Pancreas (tissue), 10 donors: Measurements from ENCODE around the gene CCDC110. TPM values are rescaled to one million over a fixed set of nuclear protein-coding genes. Genes with fewer than 3 reads are reported as not detected.

Source experiments
- ATAC-seq, 4 donors: fragments of 200-7000 bp; cut with Tn5 transposase; one replicate each; pipeline versions ENCODE4 v1.8.0 to v1.9.1; 2020; ENCODE audit warnings: mild to moderate bottlenecking in 4 of 4, moderate library complexity in 4 of 4
- DNase-seq, 6 donors: peaks; one replicate each; pipeline ENCODE4 v3.0.0-alpha.2; 2020
- FAIRE-seq: peaks from 2 replicates; lab custom pipeline; 2012; peaks lifted over from hg19 to GRCh38; lab: Jason Lieb, UNC
- H3K27ac ChIP-seq, 4 donors: fragments of 200-600 bp; sonication (generic); 1 replicate in 3 of 4; 2 replicates in 1 of 4; pipeline versions ENCODE4 v1.5.0 to v1.8.0; 2020
- H3K27me3 ChIP-seq, 4 donors: fragments of 200-600 bp; one replicate each; pipeline ENCODE4 v1.8.0; 2021
- H3K36me3 ChIP-seq, 3 donors: fragments of 200-600 bp; sonication (generic) in 1 of 3; one replicate each; pipeline versions ENCODE4 v1.5.0 to v1.8.0; 2020 to 2021
- H3K4me1 ChIP-seq, 3 donors: fragments of 200-600 bp; one replicate each; pipeline ENCODE4 v1.8.0; 2021
- H3K4me3 ChIP-seq, 4 donors: fragments of 200-600 bp; sonication (generic) in 2 of 4; one replicate each; pipeline versions ENCODE4 v1.5.0 to v1.8.0; 2020 to 2021
- H3K9me3 ChIP-seq, 4 donors: fragments of 200-600 bp; one replicate each; pipeline ENCODE4 v1.8.0; 2021
- WGBS, 2 donors: extraction: QIAGEN DNeasy Blood & Tissue Kit; methylation state at CpG; one replicate each; pipeline ENCODE4 v1.1.7; 2013; 5-methylcytosine and 5-hydroxymethylcytosine counted together
- intact Hi-C, 3 donors: fragments of 100-400 bp; cut with DNase I; formaldehyde crosslinking; loops; one replicate each; pipeline versions ENCODE4 v1.11.1 to v1.14.2; 2022
- polyA plus RNA-seq, 2 donors: library from polyadenylated mRNA; stranded (reverse); fragments of 200-250 nt; gene quantifications; one replicate each; pipeline ENCODE4 v1.2.3, GENCODE V29; 2013
- total RNA-seq, 6 donors: library from RNA; stranded (reverse); fragmentation: NEBNext Ultra II Directional in 4 of 6; extraction: Animal tissue kit (Norgen Biotek cat#: 25700) in 4 of 6; gene quantifications; one replicate each; pipeline versions ENCODE4 v1.2.1 to v1.2.4, GENCODE V29; 2021 to 2023
- TF ChIP-seq, protein P1 (sequence below), 4 donors: fragments of 200-600 bp; sonication (generic) in 3 of 4; IDR thresholded peaks; one replicate each; pipeline versions ENCODE4 v1.5.0 to v1.8.0; 2021; ENCODE audit warnings: antibody characterized with exemption in 4 of 4
- donor health status: healthy with polysubstance abuse.
- donor health status: DM: no; HTN: no; CAD: no; lungs with moderate emphysema.
- donor health status: DM: no; HTN: no; CAD: no.
- donor health status: control.
- donor health status: control.
- donor health status: Bipolar disorder and iron deficiency.
- donor health status: DM: yes; HTN: yes; CAD: no.
- donor health status: DM: no; HTN: no; CAD: no.
- donor health status: DM: no; HTN: no; CAD: no.
- donor health status: DM: yes; HTN: yes; CAD: no.

CCDC110 gene
- total and polyA plus RNA-seq, 8 donors: 4.1 to 25.8 (median 14.9) TPM

DNA sequence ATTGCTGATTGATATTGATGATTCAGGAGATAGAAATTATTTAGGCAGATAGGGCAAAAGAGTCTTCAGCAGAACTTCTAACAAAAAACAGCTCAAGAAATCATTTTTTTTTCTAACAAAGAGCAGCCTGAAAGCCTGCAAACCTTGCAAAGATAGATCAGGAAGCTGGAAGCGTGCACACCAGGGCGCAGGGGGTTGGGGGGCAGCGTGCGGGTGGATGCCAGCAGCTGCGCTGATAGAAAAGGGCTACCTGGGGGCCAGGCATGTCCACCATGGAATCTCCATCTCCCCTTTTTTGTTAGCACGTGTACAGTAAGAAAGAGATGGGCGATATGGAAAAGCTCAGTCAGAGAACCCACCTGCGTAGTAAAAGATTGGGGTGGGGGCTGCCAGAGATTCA, 1.7 kb upstream of the CCDC110 start:
- H3K36me3 ChIP-seq: no peaks in the 10 kb centered on the region
- no peak overlapping the region for H3K4me3 ChIP-seq
- 94 to 98% methylated on average over 8 of the region's 8 CpGs for WGBS, 2 donors
- FAIRE-seq: no peak
- no peak overlapping the region for H3K27ac ChIP-seq
- no peaks in the 10 kb centered on the region for H3K27me3 ChIP-seq
- intact Hi-C loops: loop anchor here in 1 of 3 donors (10.0 kb wide), 1 partner anchor 122 kb away; no protein-coding TSS in a partner anchor
- ATAC-seq: no peak
- no peak for DNase-seq
- TF ChIP-seq, protein P1, sequence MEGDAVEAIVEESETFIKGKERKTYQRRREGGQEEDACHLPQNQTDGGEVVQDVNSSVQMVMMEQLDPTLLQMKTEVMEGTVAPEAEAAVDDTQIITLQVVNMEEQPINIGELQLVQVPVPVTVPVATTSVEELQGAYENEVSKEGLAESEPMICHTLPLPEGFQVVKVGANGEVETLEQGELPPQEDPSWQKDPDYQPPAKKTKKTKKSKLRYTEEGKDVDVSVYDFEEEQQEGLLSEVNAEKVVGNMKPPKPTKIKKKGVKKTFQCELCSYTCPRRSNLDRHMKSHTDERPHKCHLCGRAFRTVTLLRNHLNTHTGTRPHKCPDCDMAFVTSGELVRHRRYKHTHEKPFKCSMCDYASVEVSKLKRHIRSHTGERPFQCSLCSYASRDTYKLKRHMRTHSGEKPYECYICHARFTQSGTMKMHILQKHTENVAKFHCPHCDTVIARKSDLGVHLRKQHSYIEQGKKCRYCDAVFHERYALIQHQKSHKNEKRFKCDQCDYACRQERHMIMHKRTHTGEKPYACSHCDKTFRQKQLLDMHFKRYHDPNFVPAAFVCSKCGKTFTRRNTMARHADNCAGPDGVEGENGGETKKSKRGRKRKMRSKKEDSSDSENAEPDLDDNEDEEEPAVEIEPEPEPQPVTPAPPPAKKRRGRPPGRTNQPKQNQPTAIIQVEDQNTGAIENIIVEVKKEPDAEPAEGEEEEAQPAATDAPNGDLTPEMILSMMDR (IDR thresholded peaks at IDR 0.05): no peak
- H3K4me1 ChIP-seq: peaks cover 0 to 4% (median 0%) of the 10 kb centered on the region in 3 donors
- no peaks in the 10 kb centered on the region for H3K9me3 ChIP-seq

DNA sequence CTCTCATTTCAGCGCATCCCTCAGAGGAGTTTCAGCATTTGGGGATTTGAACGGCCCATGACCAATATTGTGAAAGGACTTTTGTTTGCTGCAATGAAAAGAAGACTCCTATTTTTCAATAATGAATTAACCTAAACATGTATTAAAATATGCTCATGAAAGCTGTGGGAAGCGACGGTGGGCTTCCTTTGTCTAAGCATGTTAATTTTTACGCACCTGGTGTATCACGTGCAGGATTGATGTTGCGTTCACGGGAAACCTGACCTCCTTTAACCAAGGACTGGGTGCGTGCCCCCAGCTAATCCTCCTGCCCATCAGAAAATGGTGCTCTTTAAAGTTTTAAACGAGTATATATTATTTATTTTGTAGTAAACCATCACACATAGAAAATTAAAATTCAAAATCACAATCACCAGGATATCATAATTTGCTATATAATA, 590 bp upstream of the CCDC110 start:
- Histone ChIP-seq H3K4me1 (peaks cover 0 to 4% (median 0%) of the 10 kb centered on the region in 3 donors), H3K27ac (no peak overlapping the region), H3K36me3 (no peaks in the 10 kb centered on the region), H3K4me3 (peak overlapping the region; percentile 80 to 95 (median 87)), H3K9me3 (no peaks in the 10 kb centered on the region), H3K27me3 (no peaks in the 10 kb centered on the region)
- no peak for DNase-seq
- intact Hi-C loops: loop anchor here in 1 of 3 donors (10.0 kb wide), 1 partner anchor 123 kb away; no protein-coding TSS in a partner anchor
- ATAC-seq: no peak
- TF ChIP-seq, protein P1 (IDR thresholded peaks at IDR 0.05): no peak
- no peak for FAIRE-seq
- 47 to 49% methylated on average over 10 of the region's 10 CpGs for WGBS, 2 donors

DNA sequence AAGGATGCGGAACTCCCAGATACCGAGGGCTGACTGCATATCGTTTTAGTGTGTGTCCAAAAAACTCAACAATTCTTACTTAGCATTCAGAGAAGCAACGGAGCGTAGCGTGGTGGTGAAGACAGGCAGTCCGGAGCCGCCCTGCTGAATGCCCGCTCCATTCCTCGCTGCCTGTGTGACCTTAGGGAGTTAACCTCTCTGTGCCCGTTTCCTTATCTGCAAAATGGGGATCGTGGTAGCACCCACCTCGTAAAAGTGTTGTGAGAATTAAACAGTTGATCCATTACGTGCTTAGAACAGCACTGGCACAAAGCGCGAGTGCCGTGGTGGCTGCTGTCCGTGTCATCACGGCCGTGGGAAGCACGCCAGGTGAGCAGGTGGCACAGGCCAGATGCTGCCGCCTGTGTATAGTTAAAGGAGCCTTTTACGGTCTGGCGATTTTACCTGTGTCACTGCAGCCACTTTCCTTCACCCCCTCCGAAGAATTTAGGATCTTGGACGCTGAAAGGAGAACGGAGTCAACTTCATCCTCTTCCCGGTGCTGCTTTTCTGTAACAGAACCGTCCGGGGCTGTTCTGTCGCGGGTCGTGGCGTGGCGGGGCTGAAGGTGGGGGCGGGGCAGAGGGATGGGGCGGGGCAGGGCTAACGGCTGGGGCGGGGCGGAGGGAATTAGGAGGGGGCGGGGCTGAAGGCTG, 885 bp downstream of the CCDC110 start:
- Histone ChIP-seq H3K27ac (peak overlapping the region; percentile 30 to 75 (median 72)), H3K9me3 (no peaks in the 10 kb centered on the region), H3K4me3 (peak overlapping the region; percentile 36 to 66 (median 55)), H3K4me1 (peaks cover 0 to 4% (median 0%) of the 10 kb centered on the region in 3 donors), H3K27me3 (no peaks in the 10 kb centered on the region), H3K36me3 (no peaks in the 10 kb centered on the region)
- DNase-seq (peak; percentile 83 to 96 (median 90)), ATAC-seq (peak; percentile 62 to 73 (median 68)), FAIRE-seq (no peak)
- intact Hi-C loops: loop anchor here in 1 of 3 donors (10.0 kb wide), 1 partner anchor 124 kb away; no protein-coding TSS in a partner anchor
- WGBS, 2 donors: 2 to 3% methylated on average over 40 to 41 of the region's 41 CpGs
- TF ChIP-seq, protein P1 (IDR thresholded peaks at IDR 0.05): no peak

DNA sequence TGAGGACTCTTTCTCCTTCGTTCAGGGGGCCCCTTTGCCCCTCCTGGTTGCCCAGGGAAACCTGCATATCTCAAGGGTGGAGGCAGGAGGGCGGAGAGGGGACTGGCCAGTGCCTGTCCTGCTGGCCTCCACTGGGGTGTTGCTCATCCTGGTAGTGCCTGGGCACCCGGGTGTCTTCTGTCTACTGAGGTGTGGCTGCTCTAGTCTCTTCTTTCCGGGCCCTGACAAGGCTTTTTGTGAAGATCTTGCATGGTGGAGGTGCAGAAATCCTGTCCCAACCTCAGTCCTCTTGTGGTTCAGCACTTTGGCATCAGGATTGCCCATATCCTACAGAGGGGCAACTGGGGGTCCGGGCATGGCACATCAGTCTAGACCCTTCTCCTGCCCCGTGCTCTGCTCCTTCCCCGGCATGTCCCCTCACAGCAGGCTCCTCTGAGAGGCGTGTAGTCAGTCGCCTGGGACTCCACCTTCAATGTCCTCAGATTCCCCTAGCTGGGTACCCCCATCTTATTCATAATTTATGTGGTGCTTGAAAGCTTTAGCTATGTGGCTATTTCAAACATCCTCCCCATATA, 1.9 kb downstream of the CCDC110 start:
- ATAC-seq (no peak), DNase-seq (peak in 3 of 6 donors; percentile 19 to 34 (median 29)), FAIRE-seq (no peak)
- TF ChIP-seq, protein P1 (IDR thresholded peaks at IDR 0.05): no peak
- Histone ChIP-seq H3K36me3 (no peaks in the 10 kb centered on the region), H3K27ac (no peak overlapping the region), H3K27me3 (no peaks in the 10 kb centered on the region), H3K4me3 (peak overlapping the region in 2 of 4 donors; percentile 59 to 66), H3K4me1 (peaks cover 0 to 4% (median 0%) of the 10 kb centered on the region in 3 donors), H3K9me3 (no peaks in the 10 kb centered on the region)
- 51 to 60% methylated on average over 9 of the region's 9 CpGs for WGBS, 2 donors
- intact Hi-C loops: loop anchor here in 1 of 3 donors (10.0 kb wide), 1 partner anchor 125 kb away; no protein-coding TSS in a partner anchor
